H9 (cell line): Measurements from ENCODE around the gene CSF2. TPM values are rescaled to one million over a fixed set of nuclear protein-coding genes. Genes with fewer than 3 reads are reported as not detected.

Experiments
- DNase-seq: peaks from one replicate; pipeline ENCODE4 v3.0.0-alpha.2; 2017
- H2AFZ ChIP-seq: one replicate; pipeline ENCODE4 v1.6.1; 2013; ENCODE audit warnings: mild to moderate bottlenecking, low read length, control low read depth, moderate library complexity
- H2AK5ac ChIP-seq: 2 replicates; pipeline ENCODE4 v1.6.1; 2013; ENCODE audit warnings: low read length, control low read depth, mixed read lengths; ENCODE audit not compliant: insufficient read length
- H2BK120ac ChIP-seq: one replicate; pipeline ENCODE4 v1.6.1; 2013; ENCODE audit warnings: low read depth, mild to moderate bottlenecking, low read length, control low read depth, inconsistent platforms; ENCODE audit not compliant: poor library complexity, severe bottlenecking
- H2BK12ac ChIP-seq: 2 replicates; pipeline ENCODE4 v1.6.1; 2013; ENCODE audit warnings: low read length, control low read depth, mixed read lengths, low read depth; ENCODE audit not compliant: insufficient read length
- H2BK15ac ChIP-seq: 2 replicates; pipeline ENCODE4 v1.6.1; 2013; ENCODE audit warnings: low read depth, low read length, control low read depth
- H2BK20ac ChIP-seq: one replicate; pipeline ENCODE4 v1.6.1; 2013; ENCODE audit warnings: low read depth, mild to moderate bottlenecking, low read length, control low read depth, inconsistent platforms; ENCODE audit not compliant: poor library complexity, severe bottlenecking
- H2BK5ac ChIP-seq: 2 replicates; pipeline ENCODE4 v1.6.1; 2013; ENCODE audit warnings: low read length, control low read depth, mixed read lengths; ENCODE audit not compliant: insufficient read length
- H3K14ac ChIP-seq: 2 replicates; pipeline ENCODE4 v1.6.1; 2013; ENCODE audit warnings: low read length, control low read depth; ENCODE audit not compliant: insufficient read depth
- H3K18ac ChIP-seq: 2 replicates; pipeline ENCODE4 v1.6.1; 2013; ENCODE audit warnings: low read depth, mild to moderate bottlenecking, mixed read lengths, low read length, control low read depth; ENCODE audit not compliant: insufficient read length
- H3K23ac ChIP-seq: 2 replicates; pipeline ENCODE4 v1.6.1; 2013; ENCODE audit warnings: low read length, control low read depth, mixed read lengths, low read depth; ENCODE audit not compliant: insufficient read length
- H3K23me2 ChIP-seq: 2 replicates; pipeline ENCODE4 v1.6.1; 2013; ENCODE audit warnings: low read depth, mild to moderate bottlenecking, mixed read lengths, low read length, control low read depth; ENCODE audit not compliant: insufficient read length, poor library complexity, severe bottlenecking
- H3K27ac ChIP-seq: 2 replicates; pipeline ENCODE4 v1.5.1; 2013; ENCODE audit warnings: low read length, control low read depth, mixed read lengths, low read depth; ENCODE audit not compliant: insufficient read length
- H3K27me3 ChIP-seq: 2 replicates; pipeline ENCODE4 v1.6.1; 2013; ENCODE audit warnings: low read length, control low read depth, inconsistent platforms; ENCODE audit not compliant: insufficient read depth
- H3K4ac ChIP-seq: 2 replicates; pipeline ENCODE4 v1.6.1; 2013; ENCODE audit warnings: low read depth, mild to moderate bottlenecking, control low read depth, inconsistent platforms, low read length, moderate library complexity
- H3K4me1 ChIP-seq: 2 replicates; pipeline ENCODE4 v1.6.1; 2013; ENCODE audit warnings: low read length, control low read depth, inconsistent platforms; ENCODE audit not compliant: insufficient read depth
- H3K4me2 ChIP-seq: 2 replicates; pipeline ENCODE4 v1.6.1; 2013; ENCODE audit warnings: low read length, control low read depth, mixed read lengths; ENCODE audit not compliant: insufficient read length, insufficient read depth
- H3K56ac ChIP-seq: 2 replicates; pipeline ENCODE4 v1.6.1; 2013; ENCODE audit warnings: low read depth, mild to moderate bottlenecking, mixed read lengths, low read length, control low read depth; ENCODE audit not compliant: insufficient read length
- H3K79me1 ChIP-seq: 2 replicates; pipeline ENCODE4 v1.6.1; 2013; ENCODE audit warnings: low read depth, mild to moderate bottlenecking, moderate library complexity, low read length, control low read depth, inconsistent platforms; ENCODE audit not compliant: insufficient read depth, poor library complexity, severe bottlenecking
- H3K79me2 ChIP-seq: 2 replicates; pipeline ENCODE4 v1.6.1; 2013; ENCODE audit warnings: low read length, control low read depth, inconsistent platforms; ENCODE audit not compliant: insufficient read depth
- H3K9ac ChIP-seq: 2 replicates; pipeline ENCODE4 v1.6.1; 2013; ENCODE audit warnings: low read length, control low read depth, mixed read lengths; ENCODE audit not compliant: insufficient read length; ENCODE audit errors: extremely low read depth
- H3K9me3 ChIP-seq: one replicate; pipeline ENCODE4 v1.6.1; 2013; ENCODE audit warnings: low read depth, low read length, inconsistent platforms; ENCODE audit not compliant: control insufficient read depth
- H3T11ph ChIP-seq: one replicate; pipeline ENCODE4 v1.6.1; 2013; ENCODE audit warnings: mild to moderate bottlenecking, low read length, control low read depth, inconsistent platforms
- H4K20me1 ChIP-seq: one replicate; pipeline ENCODE4 v1.6.1; 2013; ENCODE audit not compliant: control insufficient read depth, insufficient read length, insufficient read depth
- H4K5ac ChIP-seq: 2 replicates; pipeline ENCODE4 v1.6.1; 2013; ENCODE audit warnings: low read depth, mild to moderate bottlenecking, mixed read lengths, low read length, control low read depth; ENCODE audit not compliant: insufficient read length
- H4K8ac ChIP-seq: replicated peaks from 2 replicates; pipeline ENCODE4 v1.6.1; 2013; ENCODE audit warnings: low read length, control low read depth, mixed read lengths, low read depth; ENCODE audit not compliant: insufficient read length
- H4K91ac ChIP-seq: 2 replicates; pipeline ENCODE4 v1.6.1; 2013; ENCODE audit warnings: low read depth, mild to moderate bottlenecking, moderate library complexity, mixed read lengths, low read length, control low read depth; ENCODE audit not compliant: insufficient read length
- H3K27ac Mint-ChIP-seq, 3 experiments: 2 replicates in 2 of 3; 3 replicates in 1 of 3; pipeline ENCODE4 v1.8.0; 2020 to 2021; ENCODE audit warnings: mixed read lengths in 3 of 3, mild to moderate bottlenecking in 1 of 3, moderate library complexity in 1 of 3
- H3K27me3 Mint-ChIP-seq: 2 replicates; pipeline ENCODE4 v1.8.0; 2021; ENCODE audit warnings: low read depth, mild to moderate bottlenecking, moderate library complexity, mixed read lengths
- H3K36me3 Mint-ChIP-seq, 3 experiments: 2 replicates in 2 of 3; 3 replicates in 1 of 3; pipeline ENCODE4 v1.8.0; 2020 to 2021; ENCODE audit warnings: low read depth in 3 of 3, mixed read lengths in 3 of 3; ENCODE audit not compliant: insufficient read depth in 1 of 3
- H3K4me1 Mint-ChIP-seq, 2 experiments: 2 replicates each; pipeline ENCODE4 v1.8.0; 2020; ENCODE audit warnings: mixed read lengths in 2 of 2
- H3K4me3 Mint-ChIP-seq, 2 experiments: 2 replicates in 1 of 2; 3 replicates in 1 of 2; pipeline ENCODE4 v1.8.0; 2020 to 2021; ENCODE audit warnings: mild to moderate bottlenecking in 2 of 2, mixed read lengths in 2 of 2, moderate library complexity in 1 of 2
- H3K9me3 Mint-ChIP-seq, 2 experiments: 2 replicates in 1 of 2; 3 replicates in 1 of 2; pipeline ENCODE4 v1.8.0; 2020; ENCODE audit warnings: mild to moderate bottlenecking in 2 of 2, mixed read lengths in 2 of 2, moderate library complexity in 1 of 2
- WGBS: extraction: QIAGEN DNeasy Blood & Tissue Kit; methylation state at CpG from one replicate; pipeline ENCODE4 v1.1.7; 2013; ENCODE audit warnings: missing lambda C conversion rate, low lambda C conversion rate, mixed read lengths; ENCODE audit not compliant: insufficient read length; ENCODE audit errors: extremely low coverage; 5-methylcytosine and 5-hydroxymethylcytosine counted together
- total RNA-seq: library from RNA; stranded (reverse); gene quantifications from 2 replicates; pipeline ENCODE4 v1.2.1, GENCODE V29; 2021
- TF ChIP-seq, protein P1 (sequence below): fragments of 200-600 bp; sonication (generic); conservative IDR thresholded peaks from 3 replicates; pipeline ENCODE4 v1.8.0; 2021; ENCODE audit warnings: antibody characterized with exemption, mild to moderate bottlenecking

The CSF2 gene
- total RNA-seq, 1 experiment from 2014 or later, result not detected

GRCh38 chr5:132030610-132031009 is 43.0 kb upstream of the CSF2 start:
- Histone ChIP-seq H3K18ac (no peak overlapping the region), H3K79me2 (no peaks in the 10 kb centered on the region), H3K79me1 (no peaks in the 10 kb centered on the region), H3K27me3 (no peaks in the 10 kb centered on the region), H3T11ph (no peak overlapping the region), H4K91ac (no peak overlapping the region), H3K9me3 (no peaks in the 10 kb centered on the region), H3K9ac (no peak overlapping the region), H3K14ac (no peak overlapping the region), H2AK5ac (no peak overlapping the region), H2BK20ac (no peak overlapping the region), H2BK120ac (no peak overlapping the region), H2AFZ (no peak overlapping the region), H2BK12ac (no peak overlapping the region), H4K5ac (no peak overlapping the region), H3K27ac (no peak overlapping the region), H4K8ac (no peak overlapping the region), H3K4me2 (no peak overlapping the region), H3K23ac (no peak overlapping the region), H3K4me1 (no peaks in the 10 kb centered on the region), H2BK5ac (no peak overlapping the region), H3K56ac (no peak overlapping the region), H3K23me2 (no peaks in the 10 kb centered on the region), H3K4ac (no peak overlapping the region), H4K20me1 (no peaks in the 10 kb centered on the region), H2BK15ac (no peak overlapping the region)
- TF ChIP-seq, protein P1, sequence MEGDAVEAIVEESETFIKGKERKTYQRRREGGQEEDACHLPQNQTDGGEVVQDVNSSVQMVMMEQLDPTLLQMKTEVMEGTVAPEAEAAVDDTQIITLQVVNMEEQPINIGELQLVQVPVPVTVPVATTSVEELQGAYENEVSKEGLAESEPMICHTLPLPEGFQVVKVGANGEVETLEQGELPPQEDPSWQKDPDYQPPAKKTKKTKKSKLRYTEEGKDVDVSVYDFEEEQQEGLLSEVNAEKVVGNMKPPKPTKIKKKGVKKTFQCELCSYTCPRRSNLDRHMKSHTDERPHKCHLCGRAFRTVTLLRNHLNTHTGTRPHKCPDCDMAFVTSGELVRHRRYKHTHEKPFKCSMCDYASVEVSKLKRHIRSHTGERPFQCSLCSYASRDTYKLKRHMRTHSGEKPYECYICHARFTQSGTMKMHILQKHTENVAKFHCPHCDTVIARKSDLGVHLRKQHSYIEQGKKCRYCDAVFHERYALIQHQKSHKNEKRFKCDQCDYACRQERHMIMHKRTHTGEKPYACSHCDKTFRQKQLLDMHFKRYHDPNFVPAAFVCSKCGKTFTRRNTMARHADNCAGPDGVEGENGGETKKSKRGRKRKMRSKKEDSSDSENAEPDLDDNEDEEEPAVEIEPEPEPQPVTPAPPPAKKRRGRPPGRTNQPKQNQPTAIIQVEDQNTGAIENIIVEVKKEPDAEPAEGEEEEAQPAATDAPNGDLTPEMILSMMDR, result no peak
- no peak overlapping the region for H3K27ac Mint-ChIP-seq
- H3K9me3 Mint-ChIP-seq, result no peaks in the 10 kb centered on the region
- 0 out of 2 replicates have a peak, but pooled peaks cover 2% of the 10 kb centered on the region for H3K27me3 Mint-ChIP-seq
- no peak overlapping the region for H3K4me3 Mint-ChIP-seq
- no peaks in the 10 kb centered on the region for H3K36me3 Mint-ChIP-seq
- no peak for DNase-seq
- H3K4me1 Mint-ChIP-seq, result no peaks in the 10 kb centered on the region
- no CpG with 5 or more reads among the region's 2 CpGs for WGBS
